Muscle layer of colon (tissue), 2 donors: ENCODE results near the gene SLC25A41.
"Not testable (repeated sequence)": the region's sequence is repeated elsewhere in the genome, so short reads cannot be mapped to it uniquely, and the experiment has no call there.

Experiments
- H3K27ac ChIP-seq: one replicate; pipeline ENCODE4 v1.7.0; 2013; ENCODE audit warnings: low read depth, mild to moderate bottlenecking, low read length, moderate library complexity
- H3K27me3 ChIP-seq, 2 donors: one replicate each; pipeline ENCODE4 v1.7.0; 2013; ENCODE audit warnings: low read length in 2 of 2, mild to moderate bottlenecking in 2 of 2; ENCODE audit not compliant: insufficient read depth in 2 of 2, control insufficient read depth in 1 of 2
- H3K36me3 ChIP-seq: one replicate; pipeline ENCODE4 v1.7.0; 2013; ENCODE audit warnings: mild to moderate bottlenecking, low read length; ENCODE audit not compliant: insufficient read depth
- H3K4me1 ChIP-seq: one replicate; pipeline ENCODE4 v1.7.0; 2013; ENCODE audit warnings: mild to moderate bottlenecking, low read length; ENCODE audit not compliant: insufficient read depth
- H3K4me3 ChIP-seq, 2 donors: one replicate each; pipeline ENCODE4 v1.7.0; 2013; ENCODE audit warnings: low read length in 2 of 2, low read depth in 1 of 2, mild to moderate bottlenecking in 1 of 2, moderate library complexity in 1 of 2
- H3K9ac ChIP-seq: one replicate; pipeline ENCODE4 v1.7.0; 2013; ENCODE audit warnings: low read length
- H3K9me3 ChIP-seq: one replicate; pipeline ENCODE4 v1.7.0; 2013; ENCODE audit warnings: mild to moderate bottlenecking, low read length
- donor health status: abdominal sarcoma.
- donor health status: Adenocarcinoma of cecum.

SLC25A41 gene

GRCh38 chr19:6413721-6414643 lies 19.6 kb downstream of the SLC25A41 start:
- no peaks in the 10 kb centered on the region for H3K9me3 ChIP-seq
- peaks cover 39% of the 10 kb centered on the region for H3K36me3 ChIP-seq
- no peaks in the 10 kb centered on the region for H3K27me3 ChIP-seq
- no peak overlapping the region for H3K4me3 ChIP-seq
- no peak overlapping the region for H3K27ac ChIP-seq
- H3K9ac ChIP-seq, result no peak overlapping the region
- no peaks in the 10 kb centered on the region for H3K4me1 ChIP-seq

GRCh38 chr19:6413291-6413690 lies 20.3 kb downstream of the SLC25A41 start:
- no peak overlapping the region for H3K9ac ChIP-seq
- no peaks in the 10 kb centered on the region for H3K9me3 ChIP-seq
- no peak overlapping the region for H3K4me3 ChIP-seq
- H3K27me3 ChIP-seq, result no peaks in the 10 kb centered on the region
- peaks cover 32% of the 10 kb centered on the region for H3K36me3 ChIP-seq
- no peaks in the 10 kb centered on the region for H3K4me1 ChIP-seq
- no peak overlapping the region for H3K27ac ChIP-seq

- Histone ChIP-seq H3K9ac (no peak overlapping the region), H3K4me3 (no peak overlapping the region), H3K4me1 (no peaks in the 10 kb centered on the region), H3K9me3 (no peaks in the 10 kb centered on the region), H3K27me3 (no peaks in the 10 kb centered on the region), H3K36me3 (peaks cover 24% of the 10 kb centered on the region), H3K27ac (no peak overlapping the region)
Observed at GRCh38 chr19:6412447-6413091, 21.0 kb downstream of the SLC25A41 start.

- Histone ChIP-seq H3K4me3 (no peak overlapping the region), H3K9me3 (no peaks in the 10 kb centered on the region), H3K9ac (no peak overlapping the region), H3K4me1 (no peaks in the 10 kb centered on the region), H3K36me3 (peaks cover 19% of the 10 kb centered on the region), H3K27me3 (no peaks in the 10 kb centered on the region), H3K27ac (no peak overlapping the region)
Observed at GRCh38 chr19:6412061-6412446, 21.5 kb downstream of the SLC25A41 start.

- H3K9ac ChIP-seq, result no peak overlapping the region
Observed at GRCh38 chr19:6409346-6409745, 24.2 kb downstream of the SLC25A41 start.

GRCh38 chr19:6406401-6406800 lies 27.2 kb downstream of the SLC25A41 start:
- Histone ChIP-seq H3K36me3 (no peaks in the 10 kb centered on the region), H3K27me3 (no peaks in the 10 kb centered on the region), H3K27ac (no peak overlapping the region), H3K4me1 (no peaks in the 10 kb centered on the region), H3K9ac (no peak overlapping the region), H3K9me3 (no peaks in the 10 kb centered on the region), H3K4me3 (no peak overlapping the region)

More at GRCh38 chr19:6409346-6409745, 24.2 kb downstream of the SLC25A41 start:
- Histone ChIP-seq H3K27ac (no peak overlapping the region), H3K4me1 (no peaks in the 10 kb centered on the region), H3K27me3 (no peaks in the 10 kb centered on the region), H3K4me3 (no peak overlapping the region), H3K9me3 (no peaks in the 10 kb centered on the region), H3K36me3 (peaks cover 3% of the 10 kb centered on the region)

- Histone ChIP-seq H3K36me3 (no peaks in the 10 kb centered on the region), H3K4me3 (no peak overlapping the region), H3K27ac (no peak overlapping the region), H3K4me1 (no peaks in the 10 kb centered on the region), H3K9me3 (no peaks in the 10 kb centered on the region), H3K9ac (no peak overlapping the region), H3K27me3 (no peaks in the 10 kb centered on the region)
Observed at GRCh38 chr19:6402837-6403608, 30.5 kb downstream of the SLC25A41 start.

GRCh38 chr19:6402058-6402457 lies 31.5 kb downstream of the SLC25A41 start:
- H3K4me1 ChIP-seq, result no peaks in the 10 kb centered on the region
- no peaks in the 10 kb centered on the region for H3K27me3 ChIP-seq
- no peak overlapping the region for H3K4me3 ChIP-seq
- no peaks in the 10 kb centered on the region for H3K9me3 ChIP-seq
- no peak overlapping the region for H3K9ac ChIP-seq
- H3K36me3 ChIP-seq, result no peaks in the 10 kb centered on the region
- H3K27ac ChIP-seq, result no peak overlapping the region

GRCh38 chr19:6400062-6400944 lies 33.3 kb downstream of the SLC25A41 start:
- H3K36me3 ChIP-seq, H3K9ac ChIP-seq, H3K27me3 ChIP-seq, H3K4me3 ChIP-seq, H3K9me3 ChIP-seq, H3K27ac ChIP-seq, H3K4me1 ChIP-seq: not testable (repeated sequence)

GRCh38 chr19:6396305-6396704 lies 37.3 kb downstream of the SLC25A41 start:
- no peak overlapping the region for H3K27ac ChIP-seq
- no peaks in the 10 kb centered on the region for H3K36me3 ChIP-seq
- H3K4me1 ChIP-seq, result peaks cover 8% of the 10 kb centered on the region
- H3K4me3 ChIP-seq, result no peak overlapping the region
- H3K9me3 ChIP-seq, result no peaks in the 10 kb centered on the region
- no peaks in the 10 kb centered on the region for H3K27me3 ChIP-seq
- H3K9ac ChIP-seq, result no peak overlapping the region
